Measurements from ENCODE around the gene FDXR.

The FDXR gene

GRCh38 chr17:74856112-74856511 lies 16.7 kb downstream of the FDXR start:
- TF ChIP-seq CTCF (conservative IDR thresholded peaks at IDR 0.05; ENCODE audit: low read depth, low read length): no peak
- H3K79me2 ChIP-seq (ENCODE audit: insufficient read depth, low read depth): no peaks in the 10 kb centered on the region
- no peak overlapping the region for H3K4me3 ChIP-seq (IDR thresholded peaks at IDR 0.05; ENCODE audit: insufficient read depth, low read depth, low read length)
- no peak overlapping the region for H3K9ac ChIP-seq
- H3K4me2 ChIP-seq: no peak overlapping the region
- no peaks in the 10 kb centered on the region for H4K20me1 ChIP-seq (ENCODE audit: insufficient read depth)
- H3K36me3 ChIP-seq (ENCODE audit: insufficient read depth): no peaks in the 10 kb centered on the region
- peaks cover 77% of the 10 kb centered on the region for H3K27me3 ChIP-seq (ENCODE audit: insufficient read depth, low read depth)
- peaks cover 5% of the 10 kb centered on the region for H3K4me1 ChIP-seq (ENCODE audit: low read depth, poor library complexity, severe bottlenecking)
- H2AFZ ChIP-seq (ENCODE audit: low read depth): no peak overlapping the region
- no peak overlapping the region for H3K27ac ChIP-seq

- no peak for TF ChIP-seq CTCF (conservative IDR thresholded peaks at IDR 0.05; ENCODE audit: low read depth, low read length)
- peaks cover 76% of the 10 kb centered on the region for H3K27me3 ChIP-seq (ENCODE audit: insufficient read depth, low read depth)
- H4K20me1 ChIP-seq (ENCODE audit: insufficient read depth): no peaks in the 10 kb centered on the region
- H3K9ac ChIP-seq: no peak overlapping the region
- H3K36me3 ChIP-seq (ENCODE audit: insufficient read depth): no peaks in the 10 kb centered on the region
- no peak overlapping the region for H3K4me2 ChIP-seq
- no peak overlapping the region for H3K27ac ChIP-seq
- no peak overlapping the region for H2AFZ ChIP-seq (ENCODE audit: low read depth)
- no peaks in the 10 kb centered on the region for H3K79me2 ChIP-seq (ENCODE audit: insufficient read depth, low read depth)
- H3K4me3 ChIP-seq (IDR thresholded peaks at IDR 0.05; ENCODE audit: insufficient read depth, low read depth, low read length): no peak overlapping the region
- H3K4me1 ChIP-seq (ENCODE audit: low read depth, poor library complexity, severe bottlenecking): peaks cover 2% of the 10 kb centered on the region
Observed at GRCh38 chr17:74855323-74855722, 17.5 kb downstream of the FDXR start.

GRCh38 chr17:74854792-74855191 lies 18.0 kb downstream of the FDXR start:
- Histone ChIP-seq H3K27me3 (ENCODE audit: insufficient read depth, low read depth) (peaks cover 71% of the 10 kb centered on the region), H3K4me2 (no peak overlapping the region), H3K9ac (no peak overlapping the region), H3K36me3 (ENCODE audit: insufficient read depth) (no peaks in the 10 kb centered on the region), H3K4me3 (IDR thresholded peaks at IDR 0.05; ENCODE audit: insufficient read depth, low read depth, low read length) (no peak overlapping the region), H3K27ac (no peak overlapping the region), H4K20me1 (ENCODE audit: insufficient read depth) (no peaks in the 10 kb centered on the region), H3K79me2 (ENCODE audit: insufficient read depth, low read depth) (no peaks in the 10 kb centered on the region), H2AFZ (ENCODE audit: low read depth) (no peak overlapping the region), H3K4me1 (ENCODE audit: low read depth, poor library complexity, severe bottlenecking) (no peaks in the 10 kb centered on the region)
- no peak for TF ChIP-seq CTCF (conservative IDR thresholded peaks at IDR 0.05; ENCODE audit: low read depth, low read length)

- Histone ChIP-seq H3K4me1 (ENCODE audit: low read depth, poor library complexity, severe bottlenecking) (no peaks in the 10 kb centered on the region), H3K36me3 (ENCODE audit: insufficient read depth) (no peaks in the 10 kb centered on the region), H2AFZ (ENCODE audit: low read depth) (no peak overlapping the region), H3K4me3 (IDR thresholded peaks at IDR 0.05; ENCODE audit: insufficient read depth, low read depth, low read length) (no peak overlapping the region), H3K27me3 (ENCODE audit: insufficient read depth, low read depth) (peaks cover 61% of the 10 kb centered on the region), H3K27ac (no peak overlapping the region), H4K20me1 (ENCODE audit: insufficient read depth) (no peaks in the 10 kb centered on the region), H3K9ac (no peak overlapping the region), H3K79me2 (ENCODE audit: insufficient read depth, low read depth) (no peaks in the 10 kb centered on the region), H3K4me2 (no peak overlapping the region)
- no peak for TF ChIP-seq CTCF (conservative IDR thresholded peaks at IDR 0.05; ENCODE audit: low read depth, low read length)
Observed at GRCh38 chr17:74853669-74854068, 19.1 kb downstream of the FDXR start.

GRCh38 chr17:74853048-74853397 lies 19.8 kb downstream of the FDXR start:
- no peak overlapping the region for H3K27ac ChIP-seq
- no peak overlapping the region for H3K9ac ChIP-seq
- no peaks in the 10 kb centered on the region for H4K20me1 ChIP-seq (ENCODE audit: insufficient read depth)
- H2AFZ ChIP-seq (ENCODE audit: low read depth): no peak overlapping the region
- H3K27me3 ChIP-seq (ENCODE audit: insufficient read depth, low read depth): peaks cover 58% of the 10 kb centered on the region
- no peak overlapping the region for H3K4me3 ChIP-seq (IDR thresholded peaks at IDR 0.05; ENCODE audit: insufficient read depth, low read depth, low read length)
- no peak for TF ChIP-seq CTCF (conservative IDR thresholded peaks at IDR 0.05; ENCODE audit: low read depth, low read length)
- no peaks in the 10 kb centered on the region for H3K79me2 ChIP-seq (ENCODE audit: insufficient read depth, low read depth)
- no peaks in the 10 kb centered on the region for H3K4me1 ChIP-seq (ENCODE audit: low read depth, poor library complexity, severe bottlenecking)
- no peak overlapping the region for H3K4me2 ChIP-seq
- H3K36me3 ChIP-seq (ENCODE audit: insufficient read depth): no peaks in the 10 kb centered on the region
